CD4-positive, alpha-beta T cell treated with Interferon gamma for 1 hour (primary cell): ENCODE data around the gene ZNF564.
A peak's percentile ranks its signal among the peaks of the same experiment; 100 is the strongest.
"Not testable (repeated sequence)": the region's sequence is repeated elsewhere in the genome, so short reads cannot be mapped to it uniquely, and the experiment has no call there.

ENCODE experiments used
- DNase-seq: peaks from one replicate; pipeline ENCODE4 v3.0.0-alpha.2; 2020

The ZNF564 gene

DNA sequence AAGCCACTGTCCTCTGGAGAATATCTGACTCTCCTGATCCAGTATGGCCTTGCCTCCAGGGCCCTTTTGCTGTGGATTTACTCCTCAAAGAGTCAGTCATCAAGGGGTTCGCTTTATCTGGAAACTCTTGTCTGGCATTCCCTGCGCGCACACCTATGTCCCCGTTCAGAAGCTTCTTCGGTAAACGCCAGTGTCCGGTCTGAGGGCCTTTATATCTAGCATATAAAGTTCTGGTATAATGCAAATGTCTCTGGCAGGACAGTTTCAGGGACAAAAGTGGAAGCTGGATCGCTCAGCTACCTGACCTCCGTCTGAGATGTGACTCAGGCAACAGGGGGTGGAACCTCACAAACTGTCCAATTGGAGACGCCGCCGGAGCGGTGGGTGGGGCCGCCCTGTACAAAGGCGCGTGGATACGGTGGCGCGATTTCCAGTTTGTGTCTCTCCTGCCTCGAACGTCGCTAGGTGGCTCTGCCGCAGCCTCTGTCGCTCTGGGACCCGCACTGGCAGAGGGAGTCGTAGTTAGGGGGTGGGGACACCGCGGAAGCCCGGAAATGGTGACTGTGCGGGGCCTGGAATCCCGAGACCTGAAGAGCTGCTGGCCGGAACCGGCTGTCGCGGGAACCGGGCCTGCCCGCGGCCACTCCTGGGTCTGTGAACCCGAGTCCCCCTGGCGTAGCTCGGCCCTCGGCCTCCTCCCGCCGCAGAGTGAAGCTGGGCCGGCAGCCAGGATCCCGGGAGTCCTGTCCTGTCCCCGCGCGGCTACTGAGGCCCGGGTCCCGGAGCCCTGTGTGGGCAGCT, 56.1 kb downstream of the ZNF564 start:
- DNase-seq = peak; percentile 91

DNA sequence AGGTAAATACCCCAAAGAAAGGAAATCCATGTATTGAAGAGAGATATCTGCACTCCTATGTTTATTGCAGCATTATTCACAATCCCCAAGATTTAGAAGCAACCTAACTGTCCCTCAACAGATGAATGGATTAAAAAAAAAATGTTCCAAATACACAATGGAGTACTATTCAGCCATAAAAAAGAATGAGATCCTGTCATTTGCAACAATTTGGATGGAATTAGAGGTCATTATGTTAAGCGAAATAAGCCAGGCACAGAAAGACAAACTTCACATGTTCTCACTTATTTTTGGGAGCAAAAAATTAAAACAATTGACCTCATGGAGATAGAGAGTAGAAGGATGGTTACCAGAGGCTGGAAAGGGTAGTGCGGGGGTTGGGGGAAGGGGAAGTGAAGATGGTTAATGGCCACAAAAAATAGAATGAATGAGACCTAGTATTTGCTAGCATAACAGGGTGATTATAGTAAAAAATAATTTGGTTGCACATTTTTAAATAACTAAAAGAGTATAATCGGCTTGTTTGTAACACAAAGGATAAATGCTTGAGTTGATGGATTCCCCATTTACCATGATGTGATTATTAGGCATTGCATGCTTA, 56.9 kb downstream of the ZNF564 start:
- no peak for DNase-seq

DNA sequence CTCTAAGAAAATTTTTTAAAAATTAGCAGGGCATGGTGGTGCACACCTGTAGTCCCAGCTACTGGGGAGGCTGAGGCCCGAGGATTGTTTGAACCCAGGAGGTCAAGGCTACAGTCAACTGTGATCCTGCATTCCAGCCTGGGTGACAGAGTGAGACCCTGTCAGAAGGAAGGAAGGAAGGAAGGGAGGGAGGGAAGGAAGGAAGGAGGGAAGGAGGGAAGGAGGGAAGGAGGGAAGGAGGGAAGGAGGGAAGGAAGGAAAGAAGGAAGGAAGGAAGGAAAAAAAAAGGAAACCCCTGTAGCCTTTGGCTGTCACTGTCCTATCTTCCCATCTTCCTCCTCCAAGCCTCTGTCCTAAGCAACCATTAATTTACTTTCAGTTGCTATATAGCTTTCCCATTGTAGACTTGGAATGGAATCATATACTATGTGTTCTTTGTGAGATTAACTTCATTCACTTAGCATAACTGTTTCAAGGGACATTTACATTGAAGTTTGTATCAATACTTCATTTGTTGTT, 65.0 kb downstream of the ZNF564 start:
- not testable (repeated sequence) for DNase-seq

DNA sequence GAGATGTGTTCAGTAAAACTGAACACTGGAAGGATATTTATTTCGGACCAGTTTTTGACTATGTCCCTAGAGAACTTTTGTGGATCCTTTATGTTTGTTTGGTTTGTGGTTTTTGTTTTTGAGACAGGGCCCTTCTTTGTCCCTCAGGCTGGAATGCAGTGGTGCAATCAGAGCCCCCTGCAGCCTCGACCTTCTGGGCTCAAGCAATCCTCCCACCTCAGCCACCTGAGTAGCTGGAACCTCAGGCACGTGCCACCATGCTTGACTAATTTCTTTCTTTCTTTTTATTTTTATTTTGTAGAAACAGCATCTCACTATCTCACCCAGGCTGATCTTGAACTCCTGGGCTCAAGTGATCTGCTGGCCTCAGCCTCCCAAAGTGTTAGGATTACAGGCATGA, 65.7 kb downstream of the ZNF564 start:
- no peak for DNase-seq

DNA sequence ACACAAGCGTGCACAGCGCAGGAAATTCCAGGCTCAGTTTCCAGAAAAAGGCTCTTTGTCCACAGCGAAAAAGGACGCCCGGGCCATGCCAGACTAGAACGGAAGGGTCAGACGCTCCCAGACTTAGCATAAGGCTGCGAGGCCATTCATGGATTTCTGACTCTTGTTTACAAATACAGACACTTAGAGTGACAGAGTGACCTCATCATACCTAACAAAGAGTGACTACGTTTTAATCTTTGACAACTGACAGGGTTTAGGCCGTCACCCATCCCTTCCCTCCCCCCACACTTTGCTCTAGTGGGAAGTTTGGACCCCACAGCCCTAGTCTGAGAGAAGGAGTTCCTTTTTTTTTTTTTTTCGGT, 66.2 kb downstream of the ZNF564 start:
- DNase-seq = no peak

DNA sequence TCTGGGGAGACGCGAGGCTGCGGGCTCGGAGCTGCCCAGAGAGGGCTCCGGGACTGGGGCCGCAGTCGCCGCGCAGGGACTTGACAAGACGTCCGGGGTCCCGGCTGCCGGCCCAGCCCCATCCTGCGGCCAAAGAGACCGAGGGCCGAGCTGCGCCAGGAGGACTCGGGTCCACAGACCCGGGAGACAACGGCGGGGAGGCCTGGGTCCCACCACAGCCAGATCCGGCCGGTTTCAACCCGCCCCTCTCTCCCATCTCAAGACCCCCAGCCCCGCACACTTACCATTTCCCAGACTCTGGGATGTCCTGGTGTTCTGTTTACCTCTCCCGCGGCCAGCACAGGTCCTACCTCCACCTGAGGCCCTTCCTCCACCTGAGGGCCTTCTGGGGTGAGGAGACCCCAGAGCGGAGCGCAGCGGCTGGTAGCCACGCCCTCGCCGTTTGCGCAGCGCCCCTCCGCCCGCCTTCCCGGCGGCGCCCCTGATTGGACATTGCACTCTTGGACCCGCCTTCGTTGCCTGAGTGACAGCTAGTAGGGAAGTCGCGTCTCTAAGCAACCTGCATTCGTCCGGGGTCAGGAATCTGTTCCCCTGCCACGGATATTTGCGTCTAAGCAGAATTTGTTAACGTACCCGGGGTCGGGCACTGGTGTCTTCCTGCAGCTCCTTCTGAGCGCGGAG, 66.8 kb downstream of the ZNF564 start, which contains the start of gene ZNF709:
Gene ZNF709 (minus strand): TSS at position 446 of the 681 bp plus-strand sequence. CDS start 159 bp downstream, at position 287.
- peak; percentile 89 for DNase-seq

DNA sequence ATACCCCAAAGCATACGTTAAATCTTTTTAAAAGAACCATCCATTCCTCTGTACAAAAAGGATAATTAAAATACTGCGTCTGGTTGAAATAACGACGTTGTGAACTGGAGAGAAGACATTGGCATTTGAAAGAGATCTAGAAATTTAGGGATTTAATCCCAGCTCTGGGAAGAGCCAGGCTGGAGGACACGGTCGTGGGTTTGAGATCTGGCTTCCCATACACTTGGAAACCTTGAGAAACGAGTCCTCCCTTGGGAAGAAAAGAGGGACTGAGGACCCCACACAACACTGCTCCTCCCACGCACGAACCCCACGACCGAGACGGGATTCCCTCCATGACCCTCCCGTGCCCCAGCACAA, 67.3 kb downstream of the ZNF564 start:
- DNase-seq = no peak

DNA sequence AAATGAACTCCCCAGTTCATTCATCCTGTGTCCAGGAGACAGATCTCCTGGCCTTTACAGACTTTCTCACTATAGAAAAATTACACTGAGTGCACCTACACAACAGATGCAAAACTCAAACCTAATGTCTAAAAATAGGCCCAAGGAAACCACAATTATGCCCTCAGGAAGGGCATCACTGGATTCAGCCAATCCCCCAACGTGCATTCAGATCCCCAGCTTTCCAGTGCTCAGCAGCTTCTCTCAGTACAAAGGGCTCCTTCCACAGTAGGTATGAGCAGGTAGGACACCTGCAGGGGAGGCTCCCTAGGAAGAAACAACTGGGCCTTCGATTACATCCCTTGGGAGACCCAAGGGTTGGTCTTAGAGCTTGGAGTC, 68.8 kb downstream of the ZNF564 start:
- no peak for DNase-seq

DNA sequence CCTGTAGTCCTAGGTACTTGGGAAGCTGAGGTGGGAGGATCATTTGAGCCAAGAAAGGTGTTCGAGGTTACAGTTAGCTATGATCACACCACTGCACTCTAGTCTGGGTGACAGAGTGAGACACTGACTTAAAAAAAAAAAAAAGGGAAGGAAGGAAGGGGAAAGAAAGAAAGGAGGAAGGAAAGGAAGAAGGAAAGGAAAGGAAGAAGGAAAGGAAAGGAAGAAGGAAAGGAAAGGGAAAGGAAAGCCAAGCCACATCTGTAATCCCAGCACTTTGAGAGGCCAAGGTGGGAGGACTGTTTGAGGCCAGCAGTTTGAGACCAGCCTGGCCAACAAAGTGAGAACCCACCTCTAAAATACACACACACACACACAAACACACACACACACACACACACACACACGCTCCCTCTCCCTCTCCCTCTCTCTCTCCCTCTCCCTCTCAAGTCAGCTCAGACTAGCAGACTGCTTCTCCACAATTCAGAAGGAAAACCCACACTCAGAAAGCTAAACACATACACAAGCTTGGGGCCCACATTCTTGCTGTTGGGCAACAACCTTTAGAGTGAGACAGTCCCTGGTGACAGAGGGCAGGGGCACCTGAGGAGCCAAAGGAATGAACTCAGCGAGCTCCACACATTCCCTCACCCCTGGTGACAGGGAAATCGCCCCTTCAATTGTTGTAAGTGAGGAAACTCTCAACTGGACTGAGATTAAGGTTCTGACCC, 69.3 kb downstream of the ZNF564 start:
- no peak for DNase-seq

DNA sequence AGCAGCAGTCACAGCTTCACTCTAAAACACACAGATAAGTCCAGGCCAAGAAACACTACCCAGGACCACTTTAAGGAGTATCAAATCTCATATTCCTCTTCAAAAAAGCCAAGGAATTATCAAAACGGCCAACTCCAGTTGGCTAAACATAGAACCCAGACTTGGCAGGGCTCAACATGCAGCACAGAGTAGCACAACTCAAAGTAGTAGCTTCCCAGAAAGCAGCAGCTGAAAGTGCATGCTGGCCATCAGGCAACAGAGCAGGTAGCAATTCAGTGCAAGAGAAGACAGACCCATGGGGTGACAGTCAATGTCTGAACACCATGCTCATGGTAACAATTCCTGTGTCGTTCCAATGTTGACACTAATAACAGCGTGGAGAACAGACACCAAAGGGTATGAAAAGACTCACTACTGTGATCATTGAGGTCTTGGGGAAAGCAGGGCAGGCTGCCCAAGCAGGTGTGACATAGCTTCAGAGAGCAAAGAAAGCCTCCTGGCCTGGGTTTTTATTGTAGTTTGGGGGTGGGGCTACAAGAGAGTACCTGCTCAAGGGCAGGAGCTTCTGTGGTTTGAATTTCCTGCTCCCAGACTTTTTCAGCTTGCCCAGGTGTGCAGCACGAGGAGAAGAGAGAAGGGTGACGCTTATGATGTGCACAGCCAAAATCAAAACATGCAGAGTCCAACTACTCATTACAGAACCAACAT, 72.9 kb downstream of the ZNF564 start:
- DNase-seq = no peak
